Measurements from ENCODE around the gene JCAD. TPM values are rescaled to one million over a fixed set of nuclear protein-coding genes. Genes with fewer than 3 reads are reported as not detected.

Gene JCAD
- total RNA-seq, 4 donors from 2014 or later = 33.6 to 65.2 (median 53.3) TPM

DNA sequence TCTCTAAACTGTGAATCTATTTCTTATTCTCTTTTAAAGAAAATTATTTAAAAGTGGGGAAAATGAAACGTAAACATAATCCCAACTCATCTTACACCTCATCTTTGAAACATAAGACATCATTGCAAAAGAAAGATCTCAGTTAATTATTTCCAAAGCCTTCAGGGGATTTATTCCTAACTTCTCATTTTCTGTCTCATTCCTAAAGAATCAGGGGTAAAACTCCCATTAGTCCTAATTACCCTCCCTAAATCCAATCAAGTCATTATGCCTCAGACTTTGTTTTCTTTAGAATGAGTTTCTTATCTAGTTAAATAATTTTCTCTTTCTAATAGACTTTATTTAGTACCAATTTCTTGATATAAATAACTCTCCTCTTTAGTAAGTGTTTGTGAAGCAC lies 39.7 kb upstream of the JCAD start:
- H3K4me3 ChIP-seq = no peak overlapping the region
- H3K36me3 ChIP-seq = no peaks in the 10 kb centered on the region
- no peaks in the 10 kb centered on the region for H3K4me1 ChIP-seq
- TF ChIP-seq POLR2AphosphoS5 (IDR thresholded peaks at IDR 0.05) (no peak), POLR2A (IDR thresholded peaks at IDR 0.05; ENCODE audit: low read depth) (no peak), EP300 (IDR thresholded peaks at IDR 0.05) (no peak)
- TF ChIP-seq, protein P1, sequence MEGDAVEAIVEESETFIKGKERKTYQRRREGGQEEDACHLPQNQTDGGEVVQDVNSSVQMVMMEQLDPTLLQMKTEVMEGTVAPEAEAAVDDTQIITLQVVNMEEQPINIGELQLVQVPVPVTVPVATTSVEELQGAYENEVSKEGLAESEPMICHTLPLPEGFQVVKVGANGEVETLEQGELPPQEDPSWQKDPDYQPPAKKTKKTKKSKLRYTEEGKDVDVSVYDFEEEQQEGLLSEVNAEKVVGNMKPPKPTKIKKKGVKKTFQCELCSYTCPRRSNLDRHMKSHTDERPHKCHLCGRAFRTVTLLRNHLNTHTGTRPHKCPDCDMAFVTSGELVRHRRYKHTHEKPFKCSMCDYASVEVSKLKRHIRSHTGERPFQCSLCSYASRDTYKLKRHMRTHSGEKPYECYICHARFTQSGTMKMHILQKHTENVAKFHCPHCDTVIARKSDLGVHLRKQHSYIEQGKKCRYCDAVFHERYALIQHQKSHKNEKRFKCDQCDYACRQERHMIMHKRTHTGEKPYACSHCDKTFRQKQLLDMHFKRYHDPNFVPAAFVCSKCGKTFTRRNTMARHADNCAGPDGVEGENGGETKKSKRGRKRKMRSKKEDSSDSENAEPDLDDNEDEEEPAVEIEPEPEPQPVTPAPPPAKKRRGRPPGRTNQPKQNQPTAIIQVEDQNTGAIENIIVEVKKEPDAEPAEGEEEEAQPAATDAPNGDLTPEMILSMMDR (IDR thresholded peaks at IDR 0.05) = no peak
- no peak for DNase-seq (ENCODE audit: extremely low spot score)
- no peaks in the 10 kb centered on the region for H3K9me3 ChIP-seq
- WGBS = 84% methylated on average over 1 of the region's 1 CpG
- intact Hi-C loops (cut with DNase I) = no loop called here
- H3K27ac ChIP-seq (replicated peaks in 1 of 4) = no peak overlapping the region
- no peaks in the 10 kb centered on the region for H3K27me3 ChIP-seq

DNA sequence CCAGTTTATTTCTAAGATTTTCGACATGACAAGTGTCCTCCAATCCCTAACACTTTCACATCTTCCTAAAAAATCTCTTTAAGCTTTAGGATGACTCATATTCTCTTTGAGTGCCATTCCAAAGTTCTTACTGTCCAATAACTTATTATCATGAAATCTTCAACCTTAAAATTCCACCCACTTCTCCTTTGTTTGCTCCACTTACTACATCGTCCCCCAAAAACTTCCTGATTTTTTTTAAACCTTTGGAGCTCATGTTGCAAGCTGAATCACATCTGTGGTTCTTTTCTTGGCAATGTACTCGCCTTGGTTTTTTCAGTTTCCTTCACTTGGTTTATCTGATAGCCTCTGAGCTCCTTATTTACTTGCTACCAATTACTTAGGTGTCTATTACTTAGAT lies 39.2 kb upstream of the JCAD start:
- no peak for DNase-seq (ENCODE audit: extremely low spot score)
- H3K9me3 ChIP-seq = no peaks in the 10 kb centered on the region
- H3K27me3 ChIP-seq = no peaks in the 10 kb centered on the region
- 46% methylated on average over 3 of the region's 3 CpGs for WGBS
- H3K4me1 ChIP-seq = no peaks in the 10 kb centered on the region
- TF ChIP-seq POLR2A (IDR thresholded peaks at IDR 0.05; ENCODE audit: low read depth) = no peak
- TF ChIP-seq, protein P1 (IDR thresholded peaks at IDR 0.05) = no peak
- TF ChIP-seq EP300 (IDR thresholded peaks at IDR 0.05) = no peak
- TF ChIP-seq POLR2AphosphoS5 (IDR thresholded peaks at IDR 0.05) = no peak
- no peak overlapping the region for H3K4me3 ChIP-seq
- H3K27ac ChIP-seq (replicated peaks in 1 of 4) = no peak overlapping the region
- no peaks in the 10 kb centered on the region for H3K36me3 ChIP-seq
- intact Hi-C loops (cut with DNase I) = no loop called here

DNA sequence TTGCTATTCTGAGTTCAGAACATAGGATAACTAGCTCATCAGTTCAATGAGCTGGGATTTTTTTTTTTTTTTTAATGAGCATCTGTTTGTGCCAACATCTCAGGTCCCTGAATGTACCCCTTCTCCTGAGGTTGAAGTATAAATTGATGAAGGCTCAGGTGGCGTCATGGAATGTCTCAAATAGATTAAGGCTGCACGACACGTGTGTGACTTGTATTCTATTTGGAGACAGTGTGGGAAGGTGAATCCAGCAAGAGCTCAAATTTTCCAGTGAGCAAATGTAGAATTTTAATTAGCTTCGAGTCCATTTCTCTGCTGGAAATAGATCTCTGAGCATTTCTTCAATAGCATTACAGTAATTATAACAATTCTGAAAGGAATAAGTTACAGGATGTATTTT lies 37.2 kb upstream of the JCAD start:
- Histone ChIP-seq H3K9me3 (no peaks in the 10 kb centered on the region), H3K4me1 (no peaks in the 10 kb centered on the region), H3K4me3 (no peak overlapping the region), H3K36me3 (no peaks in the 10 kb centered on the region), H3K27ac (replicated peaks in 1 of 4) (no peak overlapping the region), H3K27me3 (no peaks in the 10 kb centered on the region)
- DNase-seq (ENCODE audit: extremely low spot score) = no peak
- intact Hi-C loops (cut with DNase I) = no loop called here
- TF ChIP-seq EP300 (IDR thresholded peaks at IDR 0.05) (no peak), POLR2AphosphoS5 (IDR thresholded peaks at IDR 0.05) (no peak), POLR2A (IDR thresholded peaks at IDR 0.05; ENCODE audit: low read depth) (no peak)
- TF ChIP-seq, protein P1 (IDR thresholded peaks at IDR 0.05) = no peak
- WGBS = 94% methylated on average over 4 of the region's 4 CpGs

DNA sequence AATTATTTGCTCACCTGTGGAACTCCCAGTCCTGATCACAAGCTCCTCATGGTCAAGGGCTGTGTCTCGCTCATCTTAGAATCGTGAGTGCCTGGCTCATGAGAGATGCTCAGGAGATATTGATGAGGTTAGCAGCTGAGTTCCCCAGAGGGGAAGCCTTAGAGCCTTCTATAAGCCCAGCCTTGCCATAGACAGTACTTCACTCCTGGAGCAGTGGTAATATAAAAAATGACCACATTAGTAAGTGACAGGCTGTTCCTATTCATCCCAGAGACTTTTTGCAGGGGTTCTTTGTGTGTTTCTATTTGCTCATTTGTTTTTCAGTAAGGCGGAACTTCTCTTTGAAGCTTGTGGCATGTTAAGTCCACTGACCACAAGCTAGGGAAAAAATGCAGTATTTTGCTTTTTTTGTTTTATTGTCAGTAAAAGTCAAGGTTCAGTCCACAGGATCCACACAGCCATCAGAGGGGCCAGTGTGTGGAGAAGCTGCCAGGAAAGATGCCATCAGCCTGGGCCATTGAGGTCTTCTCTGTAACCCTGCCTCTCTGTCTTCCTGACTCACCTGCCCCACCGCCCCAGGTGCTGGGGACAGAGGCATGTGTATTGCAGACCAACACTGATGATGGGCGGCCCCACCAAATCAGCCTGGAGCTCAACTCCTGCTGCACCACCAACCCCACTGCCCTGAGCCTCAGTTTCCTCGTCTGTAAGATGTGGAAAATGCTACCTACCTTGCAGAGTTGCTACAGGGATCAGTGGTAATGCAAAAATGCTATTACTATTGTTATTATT lies 36.4 kb upstream of the JCAD start:
- DNase-seq (ENCODE audit: extremely low spot score) = no peak
- Histone ChIP-seq H3K9me3 (no peaks in the 10 kb centered on the region), H3K36me3 (no peaks in the 10 kb centered on the region), H3K27me3 (no peaks in the 10 kb centered on the region), H3K27ac (replicated peaks in 1 of 4) (no peak overlapping the region), H3K4me3 (no peak overlapping the region), H3K4me1 (no peaks in the 10 kb centered on the region)
- TF ChIP-seq POLR2A (IDR thresholded peaks at IDR 0.05; ENCODE audit: low read depth) = no peak
- TF ChIP-seq, protein P1 (IDR thresholded peaks at IDR 0.05) = no peak
- no peak for TF ChIP-seq EP300 (IDR thresholded peaks at IDR 0.05)
- TF ChIP-seq POLR2AphosphoS5 (IDR thresholded peaks at IDR 0.05) = no peak
- 97% methylated on average over 6 of the region's 6 CpGs for WGBS
- intact Hi-C loops (cut with DNase I) = no loop called here

DNA sequence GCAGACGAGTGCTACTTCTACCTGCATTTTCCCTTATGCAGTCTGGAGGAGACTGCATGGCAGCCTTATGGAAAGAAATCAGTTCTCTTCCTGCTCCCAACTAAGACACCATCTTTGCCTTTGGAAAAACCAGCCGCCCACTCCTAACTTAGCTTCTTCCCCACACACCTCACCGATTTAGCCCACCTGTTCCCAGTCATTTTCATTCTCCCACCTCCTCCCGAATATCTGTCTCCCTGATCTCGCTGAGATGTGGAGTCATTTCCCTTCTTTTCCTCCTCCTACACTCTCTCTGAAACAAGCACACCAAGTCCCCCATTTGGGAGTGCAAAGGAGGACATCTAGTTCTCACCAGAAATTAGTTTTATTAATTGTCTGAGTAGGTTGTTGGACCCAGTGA lies 35.2 kb upstream of the JCAD start:
- TF ChIP-seq POLR2AphosphoS5 (IDR thresholded peaks at IDR 0.05) (no peak), EP300 (IDR thresholded peaks at IDR 0.05) (no peak), POLR2A (IDR thresholded peaks at IDR 0.05; ENCODE audit: low read depth) (no peak)
- TF ChIP-seq, protein P1 (IDR thresholded peaks at IDR 0.05) = no peak
- Histone ChIP-seq H3K4me1 (no peaks in the 10 kb centered on the region), H3K27ac (replicated peaks in 1 of 4) (no peak overlapping the region), H3K9me3 (no peaks in the 10 kb centered on the region), H3K4me3 (no peak overlapping the region), H3K36me3 (no peaks in the 10 kb centered on the region), H3K27me3 (no peaks in the 10 kb centered on the region)
- 92% methylated on average over 5 of the region's 5 CpGs for WGBS
- intact Hi-C loops (cut with DNase I) = no loop called here
- no peak for DNase-seq (ENCODE audit: extremely low spot score)

Data from esophagus muscularis mucosa (tissue), 4 donors.